Stimulated activated CD4-positive, alpha-beta T cell treated with anti-CD3 and anti-CD28 coated beads, Interleukin-4, amount 100 ng/mL, for 1 hour (primary cell): ENCODE data around the gene TSPAN15.
"Not testable (repeated sequence)": the region's sequence is repeated elsewhere in the genome, so short reads cannot be mapped to it uniquely, and the experiment has no call there.

Experiments used
- DNase-seq: peaks from one replicate; pipeline ENCODE4 v3.0.0-alpha.2; 2020

The TSPAN15 gene

GRCh38 chr10:69467928-69468750 is 16.9 kb downstream of the TSPAN15 start:
- no peak for DNase-seq

DNA sequence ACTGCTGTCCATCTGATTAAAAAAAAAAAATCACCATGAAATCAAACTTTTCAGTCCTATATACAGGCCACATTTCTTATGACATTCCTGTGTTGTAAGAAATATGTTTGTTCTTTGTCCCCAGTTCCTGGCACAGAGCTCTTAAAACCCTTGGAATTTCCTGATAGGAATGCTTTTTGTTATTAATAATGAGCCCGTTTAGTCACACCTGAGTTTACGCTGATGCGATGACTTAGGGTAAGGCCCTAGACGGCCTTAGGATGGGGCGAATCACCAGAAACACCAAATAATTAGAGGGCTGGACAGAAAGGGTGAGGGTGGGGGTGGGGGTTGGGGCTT is 17.5 kb downstream of the TSPAN15 start:
- DNase-seq, result no peak

GRCh38 chr10:69469976-69470375 is 18.7 kb downstream of the TSPAN15 start:
- no peak for DNase-seq

GRCh38 chr10:69470463-69471384 is 19.5 kb downstream of the TSPAN15 start:
- DNase-seq, result no peak

- DNase-seq, result no peak
These were observed 20.9 kb downstream of the TSPAN15 start for GRCh38 chr10:69472142-69472541.

- no peak for DNase-seq
These were observed 21.3 kb downstream of the TSPAN15 start for GRCh38 chr10:69472544-69472943.

- no peak for DNase-seq
These were observed 22.2 kb downstream of the TSPAN15 start for GRCh38 chr10:69473304-69473990.

- no peak for DNase-seq
These were observed 23.6 kb downstream of the TSPAN15 start for GRCh38 chr10:69474742-69475432.

DNA sequence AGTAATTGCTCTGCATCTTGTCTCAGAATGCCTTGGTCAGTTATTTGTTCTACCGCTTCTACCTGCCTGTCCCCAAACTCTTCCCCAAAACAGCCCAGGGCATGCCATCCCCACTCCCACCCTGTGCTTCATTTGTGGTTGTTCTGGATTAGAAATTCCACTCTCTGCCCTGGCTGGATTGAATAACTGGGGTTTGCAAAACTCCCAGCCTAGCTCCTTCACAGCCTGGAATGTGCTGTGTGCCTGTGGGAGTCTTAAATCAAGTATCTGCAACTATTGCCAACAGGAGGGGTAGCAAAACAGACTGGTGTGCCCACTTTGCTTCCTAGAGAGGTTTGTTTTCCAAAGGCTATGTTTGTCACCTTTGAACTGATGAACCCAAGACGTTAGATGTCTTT is 24.2 kb downstream of the TSPAN15 start:
- DNase-seq, result no peak

DNA sequence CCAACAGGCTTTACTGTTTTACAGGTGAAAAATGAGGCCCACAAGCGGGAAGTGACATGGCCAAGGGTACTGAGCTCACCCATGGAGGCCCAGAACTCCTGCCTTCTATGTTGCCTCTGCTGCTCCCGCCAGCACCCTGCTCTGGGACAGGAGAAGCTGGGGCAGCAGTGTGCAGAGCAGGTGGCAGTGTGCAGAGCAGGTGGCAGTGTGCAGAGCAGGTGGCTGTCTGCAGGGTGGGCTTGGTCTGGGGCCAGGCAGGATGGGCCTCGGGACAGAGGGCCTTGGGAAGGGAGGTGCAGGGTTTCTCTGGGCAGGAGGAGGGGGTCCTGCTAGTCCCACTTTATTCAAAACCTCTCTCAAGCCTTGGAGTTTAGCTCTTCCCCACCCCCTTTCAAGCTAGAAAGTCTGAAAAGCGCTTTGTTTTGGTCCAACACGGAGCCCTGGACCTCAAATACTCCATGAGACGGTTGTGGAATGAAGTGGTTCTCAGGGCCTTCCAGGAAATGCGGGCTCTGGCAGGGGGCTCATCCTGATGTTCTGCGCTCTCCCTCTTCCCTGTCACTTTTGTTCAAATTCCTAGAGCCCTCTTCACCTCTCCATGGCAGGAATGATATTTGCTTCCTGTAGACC is 26.8 kb downstream of the TSPAN15 start:
- no peak for DNase-seq

GRCh38 chr10:69479240-69480067 is 28.2 kb downstream of the TSPAN15 start:
- DNase-seq, result no peak

- DNase-seq, result no peak
These were observed 28.8 kb downstream of the TSPAN15 start for GRCh38 chr10:69480068-69480412.

GRCh38 chr10:69481305-69481704 is 30.0 kb downstream of the TSPAN15 start:
- no peak for DNase-seq

- DNase-seq, result no peak
These were observed 30.7 kb downstream of the TSPAN15 start for GRCh38 chr10:69481811-69482524.

- no peak for DNase-seq
These were observed 32.7 kb downstream of the TSPAN15 start for GRCh38 chr10:69483963-69484362.

- no peak for DNase-seq
These were observed 33.5 kb downstream of the TSPAN15 start for GRCh38 chr10:69484736-69485135.

- no peak for DNase-seq
These were observed 35.9 kb downstream of the TSPAN15 start for GRCh38 chr10:69486922-69487730.

GRCh38 chr10:69488149-69488844 is 37.0 kb downstream of the TSPAN15 start:
- not testable (repeated sequence) for DNase-seq

DNA sequence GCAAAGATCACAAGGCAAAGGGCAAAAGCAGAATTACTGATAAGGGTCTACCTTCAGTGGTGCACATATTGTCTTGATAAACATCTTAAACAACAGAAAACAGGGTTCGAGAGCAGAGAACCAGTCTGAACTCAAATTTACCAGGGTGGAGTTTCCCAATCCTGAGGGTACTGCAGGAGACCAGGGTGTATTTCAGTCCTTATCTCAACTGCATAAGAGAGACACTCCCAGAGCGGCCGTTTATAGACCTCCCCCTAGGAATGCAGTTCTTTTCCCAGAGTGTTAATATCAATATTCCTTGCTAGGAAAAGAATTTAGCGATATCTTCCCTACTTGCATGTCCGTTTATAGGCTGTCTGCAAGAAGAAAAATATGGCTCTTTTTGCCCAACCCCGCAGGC is 37.6 kb downstream of the TSPAN15 start:
- DNase-seq, result not testable (repeated sequence)
